Left ventricle myocardium inferior (tissue), 1 donor: Measurements from ENCODE around the gene MT1E. TPM values are rescaled to one million over a fixed set of nuclear protein-coding genes. Genes with fewer than 3 reads are reported as not detected.

ENCODE experiments used
- DNase-seq: peaks from one replicate; pipeline ENCODE4 v3.0.0-alpha.2; 2020
- H3K27ac ChIP-seq: fragments of 200-600 bp; replicated peaks from 2 replicates; pipeline ENCODE4 v1.8.0; 2021
- H3K27me3 ChIP-seq: fragments of 200-600 bp; 2 replicates; pipeline ENCODE4 v1.8.0; 2021; ENCODE audit warnings: low read depth
- H3K36me3 ChIP-seq: fragments of 200-600 bp; 2 replicates; pipeline ENCODE4 v1.8.0; 2021
- H3K4me1 ChIP-seq: fragments of 200-600 bp; 2 replicates; pipeline ENCODE4 v1.8.0; 2021
- H3K4me3 ChIP-seq: fragments of 200-600 bp; 2 replicates; pipeline ENCODE4 v1.8.0; 2021; ENCODE audit warnings: mild to moderate bottlenecking, moderate library complexity
- H3K9me3 ChIP-seq: fragments of 200-600 bp; replicated peaks from 2 replicates; pipeline ENCODE4 v1.8.0; 2021
- intact Hi-C: fragments of 100-400 bp; cut with micrococcal nuclease; formaldehyde crosslinking; loops from one replicate; pipeline ENCODE4 v1.11.0; 2022
- total RNA-seq: library from RNA; stranded (reverse); fragmentation: NEBNext Ultra II Directional; extraction: Animal tissue kit (Norgen Biotek cat#: 25700); gene quantifications from one replicate; pipeline ENCODE4 v1.2.1, GENCODE V29; 2021
- TF ChIP-seq, protein P1 (sequence below): fragments of 200-600 bp; IDR thresholded peaks from 2 replicates; pipeline ENCODE4 v1.8.0; 2021; ENCODE audit warnings: antibody characterized with exemption, mild to moderate bottlenecking, borderline replicate concordance
- donor health status: DM: no; HTN: yes; CAD: no; lungs with severe emphysema.

The MT1E gene
- total RNA-seq, 1 donor from 2014 or later: 126 TPM

DNA sequence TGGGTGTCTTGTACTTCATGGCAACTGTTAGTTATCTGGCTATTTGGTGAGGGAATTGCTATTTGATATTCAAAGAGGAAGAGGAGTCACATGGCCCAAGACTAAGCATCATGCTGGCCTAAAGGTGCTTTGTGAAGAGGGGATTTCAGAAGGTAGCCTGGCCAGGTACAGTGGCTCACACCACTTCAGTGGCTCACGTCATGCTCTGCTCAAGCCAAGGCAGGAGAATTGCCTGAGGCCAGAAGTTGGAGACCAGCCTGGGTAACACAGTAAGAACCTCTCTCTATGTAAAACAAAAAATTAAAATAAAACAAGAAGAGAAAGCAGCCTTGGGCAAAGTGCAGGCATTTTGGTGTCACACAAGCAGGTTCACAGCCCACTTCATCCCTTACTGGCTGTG lies 19.7 kb downstream of the MT1E start:
- H3K4me3 ChIP-seq: no peak overlapping the region
- TF ChIP-seq, protein P1, sequence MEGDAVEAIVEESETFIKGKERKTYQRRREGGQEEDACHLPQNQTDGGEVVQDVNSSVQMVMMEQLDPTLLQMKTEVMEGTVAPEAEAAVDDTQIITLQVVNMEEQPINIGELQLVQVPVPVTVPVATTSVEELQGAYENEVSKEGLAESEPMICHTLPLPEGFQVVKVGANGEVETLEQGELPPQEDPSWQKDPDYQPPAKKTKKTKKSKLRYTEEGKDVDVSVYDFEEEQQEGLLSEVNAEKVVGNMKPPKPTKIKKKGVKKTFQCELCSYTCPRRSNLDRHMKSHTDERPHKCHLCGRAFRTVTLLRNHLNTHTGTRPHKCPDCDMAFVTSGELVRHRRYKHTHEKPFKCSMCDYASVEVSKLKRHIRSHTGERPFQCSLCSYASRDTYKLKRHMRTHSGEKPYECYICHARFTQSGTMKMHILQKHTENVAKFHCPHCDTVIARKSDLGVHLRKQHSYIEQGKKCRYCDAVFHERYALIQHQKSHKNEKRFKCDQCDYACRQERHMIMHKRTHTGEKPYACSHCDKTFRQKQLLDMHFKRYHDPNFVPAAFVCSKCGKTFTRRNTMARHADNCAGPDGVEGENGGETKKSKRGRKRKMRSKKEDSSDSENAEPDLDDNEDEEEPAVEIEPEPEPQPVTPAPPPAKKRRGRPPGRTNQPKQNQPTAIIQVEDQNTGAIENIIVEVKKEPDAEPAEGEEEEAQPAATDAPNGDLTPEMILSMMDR: no peak
- DNase-seq: no peak
- H3K27ac ChIP-seq: no peak overlapping the region
- intact Hi-C loops: no loop called here
- no peaks in the 10 kb centered on the region for H3K9me3 ChIP-seq
- H3K4me1 ChIP-seq: peaks cover 13% of the 10 kb centered on the region
- H3K27me3 ChIP-seq: peaks cover 85% of the 10 kb centered on the region
- H3K36me3 ChIP-seq: no peaks in the 10 kb centered on the region

GRCh38 chr16:56645838-56646237 lies 20.3 kb downstream of the MT1E start:
- Histone ChIP-seq H3K36me3 (no peaks in the 10 kb centered on the region), H3K4me1 (peaks cover 13% of the 10 kb centered on the region), H3K27me3 (peaks cover 85% of the 10 kb centered on the region), H3K4me3 (no peak overlapping the region), H3K27ac (no peak overlapping the region), H3K9me3 (no peaks in the 10 kb centered on the region)
- intact Hi-C loops: no loop called here
- TF ChIP-seq, protein P1: no peak
- DNase-seq: no peak

DNA sequence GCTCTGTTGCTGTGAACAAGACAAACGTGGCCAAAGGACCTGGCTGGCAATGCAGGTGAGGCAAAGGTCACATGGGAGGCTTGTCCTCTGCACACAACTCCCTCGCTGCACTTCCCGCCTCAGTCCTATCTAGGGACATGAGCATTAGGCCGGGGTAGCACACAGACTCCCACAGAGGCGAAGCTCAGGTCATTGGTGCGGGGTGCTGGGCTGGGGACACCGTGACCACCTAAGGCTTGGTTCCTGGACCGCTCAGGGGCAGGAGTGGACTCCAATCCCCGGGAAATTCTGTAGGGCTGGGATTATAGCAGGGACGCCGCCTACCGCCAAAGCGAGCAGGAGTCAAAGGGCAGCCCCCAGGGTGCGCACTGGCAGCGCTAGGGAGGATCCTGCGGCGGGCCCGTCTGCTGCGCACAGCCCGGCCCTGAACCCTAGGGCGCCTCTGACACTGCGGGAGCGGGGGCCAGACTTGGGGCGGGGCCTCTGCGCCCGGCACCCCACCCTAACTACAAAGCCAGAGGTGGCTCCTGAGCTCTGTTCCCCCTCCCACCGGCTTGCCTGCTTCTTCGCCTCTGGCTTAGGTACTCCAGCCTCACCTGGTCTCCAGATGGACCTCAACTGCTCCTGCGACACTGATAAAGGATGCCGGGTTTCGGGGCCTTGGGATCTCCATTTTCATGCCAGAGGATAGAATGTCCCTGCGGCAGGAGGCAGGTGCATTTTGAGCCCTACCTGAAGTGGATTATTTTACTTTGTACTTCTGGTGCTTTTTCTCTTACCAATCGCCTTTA lies 22.3 kb downstream of the MT1E start:
- TF ChIP-seq, protein P1: no peak
- Histone ChIP-seq H3K4me1 (peaks cover 12% of the 10 kb centered on the region), H3K9me3 (no peaks in the 10 kb centered on the region), H3K27ac (no peak overlapping the region), H3K4me3 (no peak overlapping the region), H3K27me3 (peaks cover 86% of the 10 kb centered on the region), H3K36me3 (no peaks in the 10 kb centered on the region)
- intact Hi-C loops: no loop called here
- DNase-seq: no peak

- DNase-seq: no peak
- intact Hi-C loops: no loop called here
- H3K4me3 ChIP-seq: no peak overlapping the region
- H3K9me3 ChIP-seq: no peaks in the 10 kb centered on the region
- TF ChIP-seq, protein P1: no peak
- H3K4me1 ChIP-seq: no peaks in the 10 kb centered on the region
- no peaks in the 10 kb centered on the region for H3K36me3 ChIP-seq
- peaks cover 72% of the 10 kb centered on the region for H3K27me3 ChIP-seq
- no peak overlapping the region for H3K27ac ChIP-seq
Measured at GRCh38 chr16:56649271-56649670, 23.7 kb downstream of the MT1E start.

- peaks cover 66% of the 10 kb centered on the region for H3K27me3 ChIP-seq
Measured at GRCh38 chr16:56649820-56650219, 24.2 kb downstream of the MT1E start.

More at GRCh38 chr16:56649820-56650219, 24.2 kb downstream of the MT1E start:
- Histone ChIP-seq H3K4me3 (no peak overlapping the region), H3K4me1 (no peaks in the 10 kb centered on the region), H3K36me3 (no peaks in the 10 kb centered on the region), H3K27ac (no peak overlapping the region), H3K9me3 (no peaks in the 10 kb centered on the region)
- intact Hi-C loops: no loop called here
- no peak for DNase-seq
- TF ChIP-seq, protein P1: no peak
